Fibroblast of the aortic adventitia (primary cell): Measurements from ENCODE around the gene SPTAN1. TPM values are rescaled to one million over a fixed set of nuclear protein-coding genes. Genes with fewer than 3 reads are reported as not detected.
"Not testable (repeated sequence)": the region's sequence is repeated elsewhere in the genome, so short reads cannot be mapped to it uniquely, and the experiment has no call there.

ENCODE experiments used
- DNase-seq: peaks from one replicate; pipeline ENCODE4 v3.0.0-alpha.2; 2010; ENCODE audit warnings: low read depth
- H3K4me3 ChIP-seq: 2 replicates; pipeline ENCODE4 v1.5.1; 2011; ENCODE audit warnings: low read depth, mild to moderate bottlenecking, control low read depth, low read length, moderate library complexity
- CTCF ChIP-seq: IDR thresholded peaks from 2 replicates; pipeline ENCODE4 v1.5.1; 2011; ENCODE audit warnings: mild to moderate bottlenecking, low read length, control low read depth, inconsistent platforms; ENCODE audit not compliant: insufficient read depth
- total RNA-seq: library from RNA; depleted of rRNA; stranded (reverse); fragments of >200 nt; gene quantifications from 2 replicates; pipeline ENCODE4 v1.2.3, GENCODE V29; 2012; ENCODE audit warnings: low replicate concordance

Gene SPTAN1
- total RNA-seq, 1 donor, result 287 TPM

GRCh38 chr9:128643519-128644300 is 91.3 kb downstream of the SPTAN1 start:
- no peak for DNase-seq
- TF ChIP-seq CTCF, result no peak
- H3K4me3 ChIP-seq, result no peak overlapping the region

GRCh38 chr9:128648206-128648605 is 95.8 kb downstream of the SPTAN1 start:
- peak; percentile 44 for DNase-seq
- peak; percentile 20 for TF ChIP-seq CTCF
- H3K4me3 ChIP-seq, result not testable (repeated sequence)

GRCh38 chr9:128651798-128652197 is 99.4 kb downstream of the SPTAN1 start:
- no peak for TF ChIP-seq CTCF
- H3K4me3 ChIP-seq, result no peak overlapping the region
- DNase-seq, result no peak

GRCh38 chr9:128653908-128654307 is 101.5 kb downstream of the SPTAN1 start:
- no peak for TF ChIP-seq CTCF
- no peak for DNase-seq
- H3K4me3 ChIP-seq, result no peak overlapping the region

- no peak for TF ChIP-seq CTCF
- DNase-seq, result no peak
- no peak overlapping the region for H3K4me3 ChIP-seq
Observed at GRCh38 chr9:128654481-128654880, 102.1 kb downstream of the SPTAN1 start.

GRCh38 chr9:128656416-128657343 is 104.3 kb downstream of the SPTAN1 start, which contains the start of gene DYNC2I2:
Gene DYNC2I2, minus strand, starts transcription at chr9:128656847. Its CDS starts 121 bp downstream, at chr9:128656726.
- peak within 1 kb of the TSS; percentile 77 for H3K4me3 ChIP-seq
- DNase-seq, result peak; percentile 94
- no peak for TF ChIP-seq CTCF
